Astrocyte (in vitro differentiated cells and primary cell): ENCODE data around the gene CCL28. TPM values are rescaled to one million over a fixed set of nuclear protein-coding genes. Genes with fewer than 3 reads are reported as not detected.
"Not testable (repeated sequence)": the region's sequence is repeated elsewhere in the genome, so short reads cannot be mapped to it uniquely, and the experiment has no call there.

Experiments used
- DNase-seq: peaks from one replicate; pipeline ENCODE4 v3.0.0-alpha.2; 2010; ENCODE audit warnings: low read depth
- FAIRE-seq: peaks from 2 replicates; lab custom pipeline; 2011; peaks lifted over from hg19 to GRCh38; lab: Jason Lieb, UNC
- H2AFZ ChIP-seq: 2 replicates; pipeline ENCODE4 v1.6.0; 2012; ENCODE audit warnings: low read depth, low read length, inconsistent platforms
- H3K27ac ChIP-seq: 2 replicates; pipeline ENCODE4 v1.5.1; 2011; ENCODE audit warnings: low read depth, low read length, inconsistent platforms
- H3K27me3 ChIP-seq: 2 replicates; pipeline ENCODE4 v1.6.0; 2011; ENCODE audit warnings: low read length, inconsistent platforms; ENCODE audit not compliant: insufficient read depth
- H3K36me3 ChIP-seq: 2 replicates; pipeline ENCODE4 v1.5.1; 2011; ENCODE audit warnings: low read length, inconsistent platforms; ENCODE audit not compliant: insufficient read depth
- H3K4me1 ChIP-seq: 2 replicates; pipeline ENCODE4 v1.5.1; 2011; ENCODE audit warnings: low read length, inconsistent platforms; ENCODE audit not compliant: insufficient read depth
- H3K4me2 ChIP-seq: 2 replicates; pipeline ENCODE4 v1.6.0; 2012; ENCODE audit warnings: low read length, inconsistent platforms
- H3K4me3 ChIP-seq: 2 replicates; pipeline ENCODE4 v1.5.1; 2011; ENCODE audit warnings: low read depth, mild to moderate bottlenecking, low read length, inconsistent platforms; ENCODE audit not compliant: insufficient read depth
- H3K79me2 ChIP-seq: 2 replicates; pipeline ENCODE4 v1.6.0; 2012; ENCODE audit warnings: mild to moderate bottlenecking, low read length, inconsistent platforms; ENCODE audit not compliant: insufficient read depth
- H3K9ac ChIP-seq: 2 replicates; pipeline ENCODE4 v1.6.0; 2012; ENCODE audit warnings: mild to moderate bottlenecking, low read length, inconsistent platforms
- H3K9me3 ChIP-seq: 2 replicates; pipeline ENCODE4 v1.5.1; 2012; ENCODE audit warnings: low read depth, mild to moderate bottlenecking, low read length, inconsistent platforms; ENCODE audit not compliant: insufficient read depth
- H4K20me1 ChIP-seq: 2 replicates; pipeline ENCODE4 v1.6.0; 2012; ENCODE audit warnings: low read length, inconsistent platforms; ENCODE audit not compliant: insufficient read depth
- H3K27ac Mint-ChIP-seq: one replicate; pipeline ENCODE4 v1.8.0; 2021; ENCODE audit warnings: mild to moderate bottlenecking, mixed read lengths; ENCODE audit not compliant: unreplicated experiment
- H3K27me3 Mint-ChIP-seq: one replicate; pipeline ENCODE4 v1.8.0; 2021; ENCODE audit warnings: low read depth, mixed read lengths; ENCODE audit not compliant: unreplicated experiment
- H3K36me3 Mint-ChIP-seq: one replicate; pipeline ENCODE4 v1.8.0; 2021; ENCODE audit warnings: low read depth, mixed read lengths; ENCODE audit not compliant: unreplicated experiment
- H3K4me1 Mint-ChIP-seq: one replicate; pipeline ENCODE4 v1.8.0; 2021; ENCODE audit warnings: low read depth, mixed read lengths; ENCODE audit not compliant: unreplicated experiment
- H3K4me3 Mint-ChIP-seq: one replicate; pipeline ENCODE4 v1.8.0; 2021; ENCODE audit warnings: mild to moderate bottlenecking, moderate library complexity, mixed read lengths; ENCODE audit not compliant: unreplicated experiment
- H3K9me3 Mint-ChIP-seq: one replicate; pipeline ENCODE4 v1.8.0; 2021; ENCODE audit warnings: mild to moderate bottlenecking, mixed read lengths; ENCODE audit not compliant: unreplicated experiment
- EZH2 ChIP-seq: IDR thresholded peaks from 2 replicates; pipeline ENCODE4 v1.6.1; 2012; ENCODE audit warnings: mild to moderate bottlenecking, low read length, inconsistent platforms; ENCODE audit not compliant: insufficient read depth
- total RNA-seq: library from RNA; stranded (reverse); gene quantifications from 2 replicates; pipeline ENCODE4 v1.2.1, GENCODE V29; 2021
- TF ChIP-seq, protein P1 (sequence below): IDR thresholded peaks from 2 replicates; pipeline ENCODE4 v1.5.1; 2011; ENCODE audit warnings: low read depth, mild to moderate bottlenecking, inconsistent platforms, low read length, moderate library complexity; ENCODE audit not compliant: insufficient read depth

The CCL28 gene
- total RNA-seq, 1 donor from 2014 or later: 0.16 TPM

- H2AFZ ChIP-seq: no peak overlapping the region
- no peak overlapping the region for H3K4me3 Mint-ChIP-seq
- DNase-seq (no peak), FAIRE-seq (no peak)
- H3K9ac ChIP-seq: no peak overlapping the region
- peaks cover 14% of the 10 kb centered on the region for H3K27me3 Mint-ChIP-seq
- no peaks in the 10 kb centered on the region for H4K20me1 ChIP-seq
- no peaks in the 10 kb centered on the region for H3K79me2 ChIP-seq
- H3K4me2 ChIP-seq: no peak overlapping the region
- no peaks in the 10 kb centered on the region for H3K9me3 ChIP-seq
- H3K27me3 ChIP-seq: no peaks in the 10 kb centered on the region
- H3K36me3 ChIP-seq: no peaks in the 10 kb centered on the region
- no peak overlapping the region for H3K27ac ChIP-seq
- H3K36me3 Mint-ChIP-seq: no peaks in the 10 kb centered on the region
- peaks cover 4% of the 10 kb centered on the region for H3K4me1 Mint-ChIP-seq
- no peak overlapping the region for H3K4me3 ChIP-seq
- H3K9me3 Mint-ChIP-seq: peaks cover 9% of the 10 kb centered on the region
- H3K27ac Mint-ChIP-seq: no peak overlapping the region
- H3K4me1 ChIP-seq: no peaks in the 10 kb centered on the region
- TF ChIP-seq, protein P1, sequence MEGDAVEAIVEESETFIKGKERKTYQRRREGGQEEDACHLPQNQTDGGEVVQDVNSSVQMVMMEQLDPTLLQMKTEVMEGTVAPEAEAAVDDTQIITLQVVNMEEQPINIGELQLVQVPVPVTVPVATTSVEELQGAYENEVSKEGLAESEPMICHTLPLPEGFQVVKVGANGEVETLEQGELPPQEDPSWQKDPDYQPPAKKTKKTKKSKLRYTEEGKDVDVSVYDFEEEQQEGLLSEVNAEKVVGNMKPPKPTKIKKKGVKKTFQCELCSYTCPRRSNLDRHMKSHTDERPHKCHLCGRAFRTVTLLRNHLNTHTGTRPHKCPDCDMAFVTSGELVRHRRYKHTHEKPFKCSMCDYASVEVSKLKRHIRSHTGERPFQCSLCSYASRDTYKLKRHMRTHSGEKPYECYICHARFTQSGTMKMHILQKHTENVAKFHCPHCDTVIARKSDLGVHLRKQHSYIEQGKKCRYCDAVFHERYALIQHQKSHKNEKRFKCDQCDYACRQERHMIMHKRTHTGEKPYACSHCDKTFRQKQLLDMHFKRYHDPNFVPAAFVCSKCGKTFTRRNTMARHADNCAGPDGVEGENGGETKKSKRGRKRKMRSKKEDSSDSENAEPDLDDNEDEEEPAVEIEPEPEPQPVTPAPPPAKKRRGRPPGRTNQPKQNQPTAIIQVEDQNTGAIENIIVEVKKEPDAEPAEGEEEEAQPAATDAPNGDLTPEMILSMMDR: no peak
- TF ChIP-seq EZH2: no peak
Observed at GRCh38 chr5:43409809-43410271, 2.4 kb downstream of the CCL28 start.

GRCh38 chr5:43402524-43403066 lies 9.6 kb downstream of the CCL28 start:
- H3K4me2 ChIP-seq, DNase-seq, H3K4me1 Mint-ChIP-seq, H4K20me1 ChIP-seq, H3K9me3 Mint-ChIP-seq, H3K36me3 ChIP-seq, H3K9me3 ChIP-seq, H3K4me1 ChIP-seq, H3K27me3 ChIP-seq, H2AFZ ChIP-seq, H3K4me3 Mint-ChIP-seq, H3K9ac ChIP-seq, FAIRE-seq, H3K79me2 ChIP-seq, H3K36me3 Mint-ChIP-seq, H3K27ac ChIP-seq, H3K4me3 ChIP-seq, H3K27ac Mint-ChIP-seq: not testable (repeated sequence)
- H3K27me3 Mint-ChIP-seq: peaks cover 24% of the 10 kb centered on the region

DNA sequence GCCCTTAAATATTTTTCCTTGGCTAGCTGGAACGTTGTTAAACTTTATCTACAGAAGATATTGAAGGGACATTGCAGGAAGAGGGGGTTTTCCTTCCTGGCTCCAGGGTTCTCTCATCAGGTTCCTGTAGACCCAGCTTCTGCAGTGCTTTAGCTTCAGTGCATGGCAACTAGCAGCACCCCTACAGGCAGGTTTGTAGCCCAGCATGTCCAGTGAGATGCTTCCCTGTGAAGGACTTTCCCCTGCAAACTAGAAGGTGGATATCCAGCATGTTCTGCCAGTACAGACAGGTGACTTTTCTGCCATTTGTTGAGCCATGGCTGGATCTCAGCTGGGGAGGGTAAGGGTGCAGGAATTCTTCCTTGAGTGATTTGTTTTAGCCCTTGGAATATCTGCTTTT lies 10.4 kb downstream of the CCL28 start:
- H2AFZ ChIP-seq: no peak overlapping the region
- H3K4me2 ChIP-seq: no peak overlapping the region
- H3K9ac ChIP-seq: no peak overlapping the region
- H3K27ac ChIP-seq: no peak overlapping the region
- no peaks in the 10 kb centered on the region for H3K36me3 ChIP-seq
- FAIRE-seq (no peak), DNase-seq (no peak)
- H3K4me1 ChIP-seq: no peaks in the 10 kb centered on the region
- H3K4me1 Mint-ChIP-seq: no peaks in the 10 kb centered on the region
- TF ChIP-seq, protein P1: peak; percentile 14
- no peak for TF ChIP-seq EZH2
- peaks cover 26% of the 10 kb centered on the region for H3K27me3 Mint-ChIP-seq
- H3K79me2 ChIP-seq: no peaks in the 10 kb centered on the region
- peaks cover 2% of the 10 kb centered on the region for H3K27me3 ChIP-seq
- peaks cover 2% of the 10 kb centered on the region for H3K36me3 Mint-ChIP-seq
- H3K4me3 ChIP-seq: no peak overlapping the region
- H3K9me3 Mint-ChIP-seq: peaks cover 3% of the 10 kb centered on the region
- no peaks in the 10 kb centered on the region for H4K20me1 ChIP-seq
- no peaks in the 10 kb centered on the region for H3K9me3 ChIP-seq
- H3K4me3 Mint-ChIP-seq: no peak overlapping the region
- no peak overlapping the region for H3K27ac Mint-ChIP-seq
